Progenitor cell of endocrine pancreas (in vitro differentiated cells): ENCODE results near the gene FAIM2. TPM values are rescaled to one million over a fixed set of nuclear protein-coding genes. Genes with fewer than 3 reads are reported as not detected.

ENCODE experiments used
- DNase-seq: peaks from one replicate; pipeline ENCODE4 v3.0.0; 2021; ENCODE audit warnings: low spot score; ENCODE audit not compliant: unreplicated experiment
- H3K27ac Mint-ChIP-seq: 2 replicates; pipeline ENCODE4 v1.8.0; 2021; ENCODE audit warnings: mild to moderate bottlenecking, moderate library complexity, mixed read lengths
- H3K27me3 Mint-ChIP-seq: 2 replicates; pipeline ENCODE4 v1.8.0; 2021; ENCODE audit warnings: mixed read lengths
- H3K36me3 Mint-ChIP-seq: 2 replicates; pipeline ENCODE4 v1.8.0; 2022; ENCODE audit warnings: mixed read lengths; ENCODE audit not compliant: insufficient read depth
- H3K4me1 Mint-ChIP-seq: 2 replicates; pipeline ENCODE4 v1.8.0; 2021; ENCODE audit warnings: low read depth, mixed read lengths
- H3K4me3 Mint-ChIP-seq: 2 replicates; pipeline ENCODE4 v1.8.0; 2021; ENCODE audit warnings: low read depth, mild to moderate bottlenecking, moderate library complexity, mixed read lengths
- H3K9me3 Mint-ChIP-seq: 2 replicates; pipeline ENCODE4 v1.8.0; 2021; ENCODE audit warnings: low read depth, mixed read lengths
- CTCF ChIP-seq: fragments of 200-600 bp; sonication (generic); IDR thresholded peaks from one replicate; pipeline ENCODE4 v1.5.0; 2021; ENCODE audit warnings: antibody characterized with exemption, mild to moderate bottlenecking; ENCODE audit not compliant: unreplicated experiment
- total RNA-seq: library from RNA; stranded (reverse); gene quantifications from 2 replicates; pipeline ENCODE4 v1.2.1, GENCODE V29; 2021

FAIM2 gene
- total RNA-seq, 1 donor from 2014 or later, result not detected

GRCh38 chr12:49943625-49943960 lies 39.9 kb upstream of the FAIM2 start:
- no peaks in the 10 kb centered on the region for H3K9me3 Mint-ChIP-seq
- H3K27me3 Mint-ChIP-seq, result peaks cover 39% of the 10 kb centered on the region
- H3K4me3 Mint-ChIP-seq, result no peak overlapping the region
- TF ChIP-seq CTCF, result no peak
- H3K27ac Mint-ChIP-seq, result no peak overlapping the region
- peaks cover 33% of the 10 kb centered on the region for H3K4me1 Mint-ChIP-seq
- no peaks in the 10 kb centered on the region for H3K36me3 Mint-ChIP-seq
- DNase-seq, result no peak

- Mint-ChIP-seq H3K36me3 (no peaks in the 10 kb centered on the region), H3K27me3 (peaks cover 39% of the 10 kb centered on the region), H3K9me3 (no peaks in the 10 kb centered on the region), H3K4me1 (peaks cover 37% of the 10 kb centered on the region), H3K27ac (no peak overlapping the region), H3K4me3 (no peak overlapping the region)
- DNase-seq, result no peak
- no peak for TF ChIP-seq CTCF
These were observed 39.4 kb upstream of the FAIM2 start for GRCh38 chr12:49942921-49943624.

- Mint-ChIP-seq H3K36me3 (no peaks in the 10 kb centered on the region), H3K4me1 (peaks cover 38% of the 10 kb centered on the region), H3K4me3 (no peak overlapping the region), H3K27ac (no peak overlapping the region), H3K9me3 (no peaks in the 10 kb centered on the region), H3K27me3 (peaks cover 36% of the 10 kb centered on the region)
- no peak for DNase-seq
- no peak for TF ChIP-seq CTCF
These were observed 38.8 kb upstream of the FAIM2 start for GRCh38 chr12:49942512-49942893.

GRCh38 chr12:49941556-49942511 lies 38.1 kb upstream of the FAIM2 start:
- Mint-ChIP-seq H3K27me3 (peaks cover 34% of the 10 kb centered on the region), H3K36me3 (no peaks in the 10 kb centered on the region), H3K9me3 (no peaks in the 10 kb centered on the region), H3K27ac (no peak overlapping the region), H3K4me3 (no peak overlapping the region), H3K4me1 (peaks cover 44% of the 10 kb centered on the region)
- no peak for DNase-seq
- no peak for TF ChIP-seq CTCF

GRCh38 chr12:49939707-49940106 lies 36.0 kb upstream of the FAIM2 start:
- Mint-ChIP-seq H3K4me3 (no peak overlapping the region), H3K27me3 (peaks cover 21% of the 10 kb centered on the region), H3K4me1 (peaks cover 36% of the 10 kb centered on the region), H3K36me3 (no peaks in the 10 kb centered on the region), H3K27ac (no peak overlapping the region), H3K9me3 (peaks cover 1% of the 10 kb centered on the region)
- TF ChIP-seq CTCF, result no peak
- no peak for DNase-seq
